Measurements from ENCODE around the gene ARIH2. TPM values are rescaled to one million over a fixed set of nuclear protein-coding genes. Genes with fewer than 3 reads are reported as not detected.

Gene ARIH2
- total RNA-seq, 1 donor from 2014 or later, result 82.5 TPM

- peaks cover 32% of the 10 kb centered on the region for H3K36me3 Mint-ChIP-seq (ENCODE audit: unreplicated experiment)
- peaks cover 40% of the 10 kb centered on the region for H3K4me1 Mint-ChIP-seq (ENCODE audit: unreplicated experiment)
- no peak for TF ChIP-seq CTCF (IDR thresholded peaks at IDR 0.05)
- no peak for DNase-seq (ENCODE audit: extremely low spot score, unreplicated experiment)
- peak overlapping the region; percentile 94 for H3K27ac Mint-ChIP-seq (ENCODE audit: unreplicated experiment)
- no peaks in the 10 kb centered on the region for H3K9me3 Mint-ChIP-seq (ENCODE audit: unreplicated experiment)
- no peaks in the 10 kb centered on the region for H3K27me3 Mint-ChIP-seq (ENCODE audit: unreplicated experiment)
- H3K4me3 Mint-ChIP-seq (ENCODE audit: unreplicated experiment), result peak overlapping the region; percentile 90
Measured at GRCh38 chr3:49019941-49020329, 101.3 kb downstream of the ARIH2 start.

- peak overlapping the region; percentile 94 for H3K27ac Mint-ChIP-seq (ENCODE audit: unreplicated experiment)
- no peak for DNase-seq (ENCODE audit: extremely low spot score, unreplicated experiment)
- H3K9me3 Mint-ChIP-seq (ENCODE audit: unreplicated experiment), result no peaks in the 10 kb centered on the region
Measured at GRCh38 chr3:49020330-49021212, 101.9 kb downstream of the ARIH2 start.

GRCh38 chr3:49021213-49021812 lies 102.7 kb downstream of the ARIH2 start:
- Mint-ChIP-seq H3K9me3 (ENCODE audit: unreplicated experiment) (no peaks in the 10 kb centered on the region), H3K4me1 (ENCODE audit: unreplicated experiment) (peaks cover 40% of the 10 kb centered on the region), H3K36me3 (ENCODE audit: unreplicated experiment) (peaks cover 27% of the 10 kb centered on the region), H3K4me3 (ENCODE audit: unreplicated experiment) (peak overlapping the region; percentile 90), H3K27ac (ENCODE audit: unreplicated experiment) (peak overlapping the region; percentile 94), H3K27me3 (ENCODE audit: unreplicated experiment) (no peaks in the 10 kb centered on the region)
- peak; percentile 99 for DNase-seq (ENCODE audit: extremely low spot score, unreplicated experiment)
- no peak for TF ChIP-seq CTCF (IDR thresholded peaks at IDR 0.05)

More at GRCh38 chr3:49020330-49021212, 101.9 kb downstream of the ARIH2 start:
- peak overlapping the region; percentile 90 for H3K4me3 Mint-ChIP-seq (ENCODE audit: unreplicated experiment)
- H3K36me3 Mint-ChIP-seq (ENCODE audit: unreplicated experiment), result peaks cover 30% of the 10 kb centered on the region
- peaks cover 40% of the 10 kb centered on the region for H3K4me1 Mint-ChIP-seq (ENCODE audit: unreplicated experiment)
- no peak for TF ChIP-seq CTCF (IDR thresholded peaks at IDR 0.05)
- H3K27me3 Mint-ChIP-seq (ENCODE audit: unreplicated experiment), result no peaks in the 10 kb centered on the region

- no peaks in the 10 kb centered on the region for H3K27me3 Mint-ChIP-seq (ENCODE audit: unreplicated experiment)
- H3K4me1 Mint-ChIP-seq (ENCODE audit: unreplicated experiment), result peaks cover 36% of the 10 kb centered on the region
- H3K36me3 Mint-ChIP-seq (ENCODE audit: unreplicated experiment), result peaks cover 27% of the 10 kb centered on the region
- H3K9me3 Mint-ChIP-seq (ENCODE audit: unreplicated experiment), result no peaks in the 10 kb centered on the region
- TF ChIP-seq CTCF (IDR thresholded peaks at IDR 0.05), result peak; percentile 98
- H3K4me3 Mint-ChIP-seq (ENCODE audit: unreplicated experiment), result peak within 1 kb of the TSS; percentile 90
- peak; percentile 98 for DNase-seq (ENCODE audit: extremely low spot score, unreplicated experiment)
- H3K27ac Mint-ChIP-seq (ENCODE audit: unreplicated experiment), result peak within 1 kb of the TSS; percentile 94
Measured at GRCh38 chr3:49021813-49022687, 103.4 kb downstream of the ARIH2 start, which contains the start of gene NDUFAF3. Gene NDUFAF3, plus strand, starts transcription at chr3:49022121. Its CDS starts 24 bp downstream, at chr3:49022145.

Measured in osteocyte (in vitro differentiated cells).